ENCODE measurements around the gene KLF13. TPM values are rescaled to one million over a fixed set of nuclear protein-coding genes. Genes with fewer than 3 reads are reported as not detected.

Gene KLF13
- total RNA-seq = 28.5 and 39.6 TPM in 2 replicates
- polyA plus RNA-seq = 29.5 and 42.9 TPM in 2 replicates
- 43.9 and 48.6 TPM in 2 replicates for polyA plus RNA-seq (2012)
- 50.3 and 57.3 TPM in 2 replicates for polyA minus RNA-seq (ENCODE audit: low replicate concordance)

- peak within 1 kb of the TSS; percentile 94 for H3K27ac ChIP-seq (ENCODE audit: insufficient read depth, low read length)
- peak within 1 kb of the TSS; percentile 92 for H3K9ac ChIP-seq (ENCODE audit: insufficient read depth, low read length)
- no peaks in the 10 kb centered on the region for H3K9me3 ChIP-seq (ENCODE audit: control insufficient read depth, insufficient read depth, low read depth, low read length)
- no peak for TF ChIP-seq CTCF (conservative IDR thresholded peaks at IDR 0.05 in 1 of 2, IDR thresholded peaks at IDR 0.05 in 1 of 2; ENCODE audit: low read depth in 1 of 2, low read length in 2 of 2)
- no peak for TF ChIP-seq EZH2 (IDR thresholded peaks at IDR 0.05; ENCODE audit: low read length, missing control alignments)
- peak within 1 kb of the TSS; percentile 59 to 80 (median 69) for H3K4me3 ChIP-seq (replicated peaks in 1 of 4; ENCODE audit: control extremely low read depth in 1 of 4, insufficient read depth in 1 of 4, low read depth in 3 of 4, low read length in 4 of 4)
- no peaks in the 10 kb centered on the region for H3K36me3 ChIP-seq (ENCODE audit: control insufficient read depth, insufficient read depth, low read length)
- peaks cover 32% of the 10 kb centered on the region for H3K79me2 ChIP-seq (ENCODE audit: control insufficient read depth, insufficient read depth, low read length)
- no peaks in the 10 kb centered on the region for H3K27me3 ChIP-seq (ENCODE audit: control insufficient read depth, insufficient read depth, low read length)
- H3K4me1 ChIP-seq (ENCODE audit: control insufficient read depth, extremely low read depth, insufficient read depth, low read length) = no peaks in the 10 kb centered on the region
- peak within 1 kb of the TSS; percentile 30 for H2AFZ ChIP-seq (ENCODE audit: low read length)
- peak; percentile 95 to 97 for DNase-seq (ENCODE audit: low read depth in 2 of 2)
- peak within 1 kb of the TSS; percentile 67 for H3K4me2 ChIP-seq (ENCODE audit: extremely low read depth, insufficient read depth, low read length)
- H4K20me1 ChIP-seq (ENCODE audit: control insufficient read depth, extremely low read depth, insufficient read depth, low read length) = no peaks in the 10 kb centered on the region
Observed at GRCh38 chr15:31326156-31326874, at the start of gene KLF13. Gene KLF13 (plus strand): TSS chr15:31326835. CDS start chr15:31327213, 378 bp downstream.

- no peak overlapping the region for H3K27ac ChIP-seq (ENCODE audit: insufficient read depth, low read length)
- H4K20me1 ChIP-seq (ENCODE audit: control insufficient read depth, extremely low read depth, insufficient read depth, low read length) = no peaks in the 10 kb centered on the region
- H3K4me1 ChIP-seq (ENCODE audit: control insufficient read depth, extremely low read depth, insufficient read depth, low read length) = no peaks in the 10 kb centered on the region
- DNase-seq (ENCODE audit: low read depth in 2 of 2) = no peak
- H3K4me2 ChIP-seq (ENCODE audit: extremely low read depth, insufficient read depth, low read length) = no peak overlapping the region
- TF ChIP-seq EZH2 (IDR thresholded peaks at IDR 0.05; ENCODE audit: low read length, missing control alignments) = no peak
- TF ChIP-seq CTCF (conservative IDR thresholded peaks at IDR 0.05 in 1 of 2, IDR thresholded peaks at IDR 0.05 in 1 of 2; ENCODE audit: low read depth in 1 of 2, low read length in 2 of 2) = no peak
- H3K9me3 ChIP-seq (ENCODE audit: control insufficient read depth, insufficient read depth, low read depth, low read length) = no peaks in the 10 kb centered on the region
- H3K9ac ChIP-seq (ENCODE audit: insufficient read depth, low read length) = no peak overlapping the region
- no peaks in the 10 kb centered on the region for H3K27me3 ChIP-seq (ENCODE audit: control insufficient read depth, insufficient read depth, low read length)
- no peak overlapping the region for H3K4me3 ChIP-seq (replicated peaks in 1 of 4; ENCODE audit: control extremely low read depth in 1 of 4, insufficient read depth in 1 of 4, low read depth in 3 of 4, low read length in 4 of 4)
- no peaks in the 10 kb centered on the region for H3K79me2 ChIP-seq (ENCODE audit: control insufficient read depth, insufficient read depth, low read length)
- H2AFZ ChIP-seq (ENCODE audit: low read length) = no peak overlapping the region
- H3K36me3 ChIP-seq (ENCODE audit: control insufficient read depth, insufficient read depth, low read length) = no peaks in the 10 kb centered on the region
Observed at GRCh38 chr15:31277335-31278060, 49.1 kb upstream of the KLF13 start.

- no peak overlapping the region for H3K27ac ChIP-seq (ENCODE audit: insufficient read depth, low read length)
- no peak overlapping the region for H2AFZ ChIP-seq (ENCODE audit: low read length)
- no peaks in the 10 kb centered on the region for H3K9me3 ChIP-seq (ENCODE audit: control insufficient read depth, insufficient read depth, low read depth, low read length)
- no peaks in the 10 kb centered on the region for H3K27me3 ChIP-seq (ENCODE audit: control insufficient read depth, insufficient read depth, low read length)
- TF ChIP-seq EZH2 (IDR thresholded peaks at IDR 0.05; ENCODE audit: low read length, missing control alignments) (no peak), CTCF (conservative IDR thresholded peaks at IDR 0.05 in 1 of 2, IDR thresholded peaks at IDR 0.05 in 1 of 2; ENCODE audit: low read depth in 1 of 2, low read length in 2 of 2) (no peak)
- no peak for DNase-seq (ENCODE audit: low read depth in 2 of 2)
- no peaks in the 10 kb centered on the region for H4K20me1 ChIP-seq (ENCODE audit: control insufficient read depth, extremely low read depth, insufficient read depth, low read length)
- H3K9ac ChIP-seq (ENCODE audit: insufficient read depth, low read length) = no peak overlapping the region
- no peaks in the 10 kb centered on the region for H3K36me3 ChIP-seq (ENCODE audit: control insufficient read depth, insufficient read depth, low read length)
- H3K4me3 ChIP-seq (replicated peaks in 1 of 4; ENCODE audit: control extremely low read depth in 1 of 4, insufficient read depth in 1 of 4, low read depth in 3 of 4, low read length in 4 of 4) = no peak overlapping the region
- H3K79me2 ChIP-seq (ENCODE audit: control insufficient read depth, insufficient read depth, low read length) = no peaks in the 10 kb centered on the region
- H3K4me1 ChIP-seq (ENCODE audit: control insufficient read depth, extremely low read depth, insufficient read depth, low read length) = no peaks in the 10 kb centered on the region
- no peak overlapping the region for H3K4me2 ChIP-seq (ENCODE audit: extremely low read depth, insufficient read depth, low read length)
Observed at GRCh38 chr15:31278061-31278445, 48.6 kb upstream of the KLF13 start.
